GM21529 (cell line): ENCODE results near the gene ROR2.

Experiments used
- ATAC-seq: cut with Tn5 transposase; IDR thresholded peaks from one replicate; pipeline ENCODE4 v1.9.1; 2021; ENCODE audit not compliant: unreplicated experiment

ROR2 gene

DNA sequence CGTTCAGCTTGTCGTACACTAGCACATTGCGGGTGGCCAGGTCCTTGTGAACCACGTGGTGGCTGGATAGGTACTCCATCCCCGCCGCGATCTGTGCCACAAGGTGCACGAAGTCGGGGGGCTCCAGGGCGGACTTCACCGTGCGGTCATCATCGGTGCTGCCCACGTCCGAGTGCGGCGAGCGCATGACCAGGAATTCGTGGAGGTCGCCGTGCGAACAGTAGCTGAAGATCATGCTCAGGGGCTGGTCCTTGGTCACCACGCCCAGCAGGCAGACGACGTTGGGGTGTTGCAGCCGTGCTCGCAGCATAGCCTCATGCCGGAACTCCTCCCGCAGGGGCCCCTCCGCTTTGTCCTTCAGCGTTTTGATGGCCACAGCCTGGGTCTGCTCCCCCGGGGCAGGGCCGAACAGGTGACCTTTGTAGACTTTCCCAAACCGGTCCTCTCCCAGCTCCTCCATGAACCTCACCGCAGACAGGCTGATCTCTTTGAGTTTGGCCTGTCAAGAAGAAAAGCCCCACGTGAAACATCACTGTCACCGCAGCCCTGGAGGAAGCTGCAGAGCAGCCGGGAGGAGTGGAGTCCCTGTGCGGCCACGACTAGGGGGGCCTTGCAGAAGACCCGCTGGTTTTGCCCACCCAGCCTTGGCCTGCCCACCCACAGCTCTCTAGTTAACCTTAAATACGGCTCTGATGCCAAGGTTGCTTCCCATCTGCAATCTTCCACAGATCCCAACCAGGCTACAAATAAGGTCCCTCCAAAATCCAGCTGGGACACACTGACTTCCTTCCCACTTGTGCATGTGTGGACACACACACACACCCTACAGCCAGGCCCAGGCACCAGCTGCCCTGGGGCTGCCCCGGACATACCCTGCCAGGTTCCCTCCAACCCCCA lies 225.2 kb downstream of the ROR2 start:
- ATAC-seq = no peak

DNA sequence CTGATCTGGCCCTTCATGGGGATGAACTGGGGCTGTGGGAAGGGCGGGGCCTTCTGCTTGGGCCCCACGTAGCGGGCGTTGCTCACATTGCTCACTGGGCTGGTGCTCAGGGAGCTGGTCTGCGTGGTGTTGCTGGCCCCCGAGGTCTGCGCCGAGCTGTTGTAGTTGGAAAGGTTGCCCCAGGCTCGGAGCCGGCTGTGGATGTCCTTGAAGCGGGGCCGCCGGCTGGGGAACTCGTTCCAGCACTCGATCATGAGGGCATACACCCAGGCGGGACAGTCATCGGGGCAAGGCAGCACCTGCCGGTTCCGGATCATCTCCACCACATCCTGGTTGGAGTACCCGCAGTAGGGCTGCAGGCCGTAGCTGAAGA lies 226.0 kb downstream of the ROR2 start:
- ATAC-seq = no peak

DNA sequence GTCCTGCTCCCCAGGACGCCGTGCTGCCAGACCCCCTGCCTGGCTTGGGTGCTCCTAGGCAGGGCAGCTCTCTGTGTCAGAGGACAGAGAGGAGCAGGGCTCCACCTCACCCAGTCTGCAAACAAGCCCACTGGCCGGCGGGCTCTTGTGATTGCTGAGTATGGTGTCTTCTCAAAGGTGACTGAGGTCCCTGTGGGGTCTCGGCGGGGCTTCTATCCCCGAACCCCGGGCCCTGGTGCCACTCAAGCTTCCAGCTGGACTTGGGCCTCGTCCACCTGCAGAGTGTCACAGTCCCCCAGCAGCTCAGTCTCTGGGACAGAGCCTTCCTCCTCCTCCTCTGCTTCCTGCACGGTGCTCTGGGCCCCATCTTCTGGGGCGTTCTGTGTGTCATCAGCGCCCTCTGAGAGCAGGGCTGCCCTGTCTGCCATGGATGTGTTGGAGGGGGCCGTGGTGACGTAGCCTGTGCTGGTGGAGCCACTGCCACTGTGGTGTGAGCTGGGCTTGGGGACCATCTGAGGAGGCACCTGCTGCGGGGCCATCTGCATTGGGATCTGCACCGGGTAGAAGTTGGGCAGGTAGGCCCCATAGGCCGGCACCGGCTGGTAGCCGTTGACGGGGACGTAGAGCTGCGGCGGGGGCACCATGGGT lies 226.5 kb downstream of the ROR2 start:
- ATAC-seq = no peak

DNA sequence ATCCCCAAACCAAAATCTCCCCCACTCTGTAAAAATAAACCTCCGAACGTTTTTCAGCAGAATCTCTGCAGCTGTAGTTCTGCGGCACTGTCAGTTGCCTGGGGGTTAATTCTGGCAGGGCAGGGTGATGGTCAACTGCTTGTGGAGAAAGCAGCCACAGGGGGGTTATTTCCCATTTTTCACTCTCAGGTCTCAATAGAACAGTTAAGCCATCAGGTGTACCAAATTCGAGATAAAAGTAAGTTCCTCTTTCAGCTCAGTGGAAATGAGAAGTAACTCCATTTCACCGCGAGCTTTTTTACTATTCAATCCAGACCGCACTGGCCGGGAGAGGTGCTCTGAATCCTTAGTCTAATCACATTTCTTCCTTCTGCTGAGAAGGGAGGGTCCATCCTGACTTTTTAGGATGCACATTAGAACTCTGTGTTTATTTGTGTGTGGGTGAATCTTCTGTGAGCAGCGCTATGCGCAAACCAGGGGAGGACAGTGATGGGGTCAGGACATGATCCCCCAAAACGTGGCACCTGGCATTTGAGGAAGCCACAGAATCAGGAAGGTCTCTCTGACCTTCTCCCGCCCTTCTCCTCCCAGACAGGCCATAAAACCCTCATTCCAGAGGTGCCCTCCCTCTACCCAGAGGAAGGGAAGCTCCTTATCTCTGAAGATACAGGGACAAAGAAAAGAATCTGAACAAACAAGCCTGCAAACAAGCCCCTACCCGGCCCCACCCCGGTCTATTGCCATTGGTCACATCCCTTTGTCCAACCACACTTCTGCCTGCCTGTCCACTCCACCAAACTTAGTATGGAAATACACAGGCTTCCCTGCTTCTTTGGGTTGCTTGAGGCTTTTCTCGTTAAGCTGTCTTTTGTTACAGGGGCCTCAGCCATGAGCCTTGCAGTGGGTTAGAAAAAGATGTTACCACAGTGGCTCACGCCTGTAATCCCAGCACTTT lies 229.0 kb downstream of the ROR2 start:
- ATAC-seq = peak; percentile 76

DNA sequence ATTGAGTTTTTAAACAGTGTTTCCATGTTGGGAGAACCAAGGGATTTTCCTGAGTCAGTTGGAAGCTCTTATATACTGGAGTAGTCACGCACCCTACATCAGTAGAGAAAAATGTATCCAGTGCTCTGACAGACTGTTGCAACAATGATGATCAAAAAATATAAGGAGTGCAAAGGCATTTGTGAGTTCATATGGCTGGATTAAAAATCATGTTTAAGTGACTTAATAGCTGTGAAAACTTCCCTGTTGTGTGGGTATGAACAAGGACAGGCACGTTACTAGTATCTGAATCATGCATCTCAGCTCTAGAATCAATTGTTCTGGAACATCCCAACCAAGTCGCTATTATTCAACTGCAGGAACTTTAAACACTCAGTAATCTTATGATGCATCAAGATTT lies 229.7 kb downstream of the ROR2 start:
- ATAC-seq = no peak

DNA sequence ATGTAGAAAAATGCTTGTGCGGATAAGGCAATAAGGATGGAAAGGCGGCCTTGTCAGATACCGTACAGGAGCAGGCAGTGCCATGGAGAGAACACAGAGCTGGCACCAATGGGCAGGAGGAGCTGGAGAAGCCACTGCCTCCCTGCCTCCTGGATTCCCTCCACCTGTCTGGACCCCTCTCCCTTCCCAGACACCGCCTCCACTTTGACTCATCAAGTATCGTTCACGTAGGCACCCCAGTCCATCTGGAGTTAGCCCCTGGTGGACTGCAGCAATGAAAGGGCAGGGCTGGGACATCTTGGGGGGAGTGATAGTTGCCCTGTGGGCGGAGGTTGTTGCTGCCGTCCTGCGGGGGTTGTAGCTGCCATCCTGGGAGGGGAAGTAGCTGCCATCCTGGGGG lies 232.0 kb downstream of the ROR2 start:
- ATAC-seq = no peak

DNA sequence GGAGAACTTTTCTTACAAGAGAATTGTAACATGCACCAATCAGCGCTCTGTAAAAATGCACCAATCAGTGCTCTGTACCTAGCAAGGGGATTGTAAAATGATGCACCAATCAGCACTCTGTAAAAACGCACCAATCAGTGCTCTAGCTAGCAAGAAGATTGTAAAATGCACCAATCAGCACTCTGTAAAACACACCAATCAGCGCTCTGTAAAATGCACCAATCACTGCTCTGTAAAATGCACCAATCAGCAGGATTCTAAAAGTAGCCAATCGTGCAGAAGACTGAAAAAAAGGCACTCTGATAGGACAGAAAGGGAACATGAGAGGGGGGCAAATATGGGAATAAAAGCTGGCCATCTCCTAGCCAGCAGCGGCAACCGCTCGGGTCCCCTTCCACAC lies 233.2 kb downstream of the ROR2 start:
- no peak for ATAC-seq

DNA sequence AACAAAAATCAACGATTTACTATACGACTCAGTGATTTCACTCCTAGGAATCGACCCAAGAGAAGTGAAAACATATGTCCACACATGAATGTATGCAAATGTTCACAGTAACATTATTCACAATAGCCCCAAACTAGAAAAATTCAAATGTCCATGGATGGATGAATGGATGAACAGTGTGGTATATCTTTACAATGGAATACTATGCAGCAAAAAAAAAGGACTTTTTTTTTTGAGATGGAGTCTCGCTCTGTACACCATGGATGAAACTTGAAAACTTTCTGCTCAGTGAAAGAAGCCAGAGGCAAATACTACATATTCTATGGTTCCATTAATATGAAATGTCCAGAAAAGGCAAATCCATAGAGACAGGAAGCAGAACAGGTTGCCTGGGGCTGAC lies 233.8 kb downstream of the ROR2 start:
- no peak for ATAC-seq

DNA sequence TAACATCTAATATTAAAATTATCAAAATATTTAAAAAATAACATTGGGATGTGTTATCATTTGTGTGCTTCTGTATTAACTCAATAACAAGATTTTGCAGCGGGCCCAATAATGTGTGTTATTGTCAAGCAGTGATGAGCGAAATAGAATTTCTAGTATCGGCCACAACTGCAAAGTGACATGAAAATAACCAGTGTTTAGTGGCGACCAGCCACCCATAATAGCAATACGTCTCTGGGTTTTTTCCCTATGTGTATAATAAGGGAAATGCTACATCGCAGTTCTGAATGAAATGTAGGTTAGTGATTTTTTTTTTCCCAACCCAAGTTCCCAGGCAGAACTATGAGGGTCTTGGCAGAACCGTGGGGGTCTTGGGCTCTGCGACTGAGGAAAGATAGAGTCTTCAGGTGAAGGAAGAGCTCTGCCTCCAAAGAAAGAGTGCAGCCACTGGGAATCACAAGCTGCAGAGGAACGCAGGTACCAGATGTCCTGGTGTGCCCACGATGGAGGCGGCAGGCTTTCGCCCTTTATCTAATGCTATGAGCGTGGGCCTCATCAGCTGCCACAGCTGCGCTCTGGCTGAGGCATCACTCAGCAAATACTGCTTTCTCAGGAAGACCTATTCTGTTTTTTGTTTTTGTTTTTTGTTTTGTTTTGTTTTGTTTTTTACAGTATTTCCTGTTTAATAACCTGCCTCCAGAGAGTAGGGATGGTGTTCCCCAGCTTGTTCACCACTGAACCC lies 235.0 kb downstream of the ROR2 start:
- no peak for ATAC-seq

DNA sequence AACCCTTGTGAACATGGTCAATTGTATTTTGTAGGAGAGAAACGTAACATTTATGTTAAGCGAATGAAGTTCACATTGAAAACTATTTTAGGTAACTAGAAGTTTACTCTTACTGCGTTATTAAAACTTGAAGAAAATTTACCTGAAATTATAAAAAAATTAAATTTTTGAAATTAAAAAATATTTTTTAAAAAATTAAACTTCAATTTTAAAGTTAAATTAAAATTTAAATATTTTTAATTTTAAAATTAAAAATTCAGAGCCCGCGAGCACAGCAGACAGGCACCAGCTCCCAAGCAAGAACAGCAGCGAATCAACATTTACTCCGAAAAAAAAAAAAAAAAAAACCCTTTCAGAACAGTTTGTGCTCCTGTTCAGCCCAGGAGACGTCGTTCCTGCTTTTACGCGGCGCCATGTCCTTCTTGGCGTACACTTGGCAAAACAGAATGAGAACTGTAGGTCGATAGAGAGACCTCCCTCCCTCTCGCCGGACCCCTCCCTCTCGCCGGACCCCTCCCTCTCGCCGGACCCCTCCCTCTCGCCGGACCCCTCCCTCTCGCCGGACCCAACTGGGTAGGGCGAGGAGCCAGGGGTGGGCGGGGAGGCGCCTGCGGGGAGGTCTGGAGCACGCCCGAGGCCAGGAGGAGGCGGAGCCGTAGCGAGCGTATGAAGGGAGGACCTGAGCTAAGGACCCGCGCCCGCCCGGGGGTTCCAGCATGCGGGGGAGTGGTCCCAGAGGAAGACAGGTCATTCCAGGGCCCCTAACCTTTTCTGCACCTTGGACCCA lies 235.8 kb downstream of the ROR2 start:
- ATAC-seq = peak; percentile 37

DNA sequence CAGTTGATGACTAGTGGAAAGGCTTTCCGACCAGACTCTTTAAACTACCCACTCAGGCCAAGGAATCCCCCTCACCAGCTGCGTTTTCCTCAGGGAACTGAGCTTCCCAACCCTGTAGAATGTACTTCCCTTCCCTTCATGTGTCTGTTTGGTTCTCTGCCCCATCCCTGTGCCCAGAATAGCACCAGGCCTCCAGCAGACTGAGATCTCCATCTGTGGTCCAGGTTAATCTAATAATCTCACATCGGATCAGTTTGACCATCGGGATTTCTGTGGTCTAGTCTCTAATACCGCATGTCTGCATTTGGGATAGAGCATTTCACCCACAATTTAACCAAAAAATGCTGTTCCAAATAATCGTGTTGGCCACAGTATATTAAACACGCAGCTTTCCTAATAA lies 237.2 kb downstream of the ROR2 start:
- ATAC-seq = no peak

DNA sequence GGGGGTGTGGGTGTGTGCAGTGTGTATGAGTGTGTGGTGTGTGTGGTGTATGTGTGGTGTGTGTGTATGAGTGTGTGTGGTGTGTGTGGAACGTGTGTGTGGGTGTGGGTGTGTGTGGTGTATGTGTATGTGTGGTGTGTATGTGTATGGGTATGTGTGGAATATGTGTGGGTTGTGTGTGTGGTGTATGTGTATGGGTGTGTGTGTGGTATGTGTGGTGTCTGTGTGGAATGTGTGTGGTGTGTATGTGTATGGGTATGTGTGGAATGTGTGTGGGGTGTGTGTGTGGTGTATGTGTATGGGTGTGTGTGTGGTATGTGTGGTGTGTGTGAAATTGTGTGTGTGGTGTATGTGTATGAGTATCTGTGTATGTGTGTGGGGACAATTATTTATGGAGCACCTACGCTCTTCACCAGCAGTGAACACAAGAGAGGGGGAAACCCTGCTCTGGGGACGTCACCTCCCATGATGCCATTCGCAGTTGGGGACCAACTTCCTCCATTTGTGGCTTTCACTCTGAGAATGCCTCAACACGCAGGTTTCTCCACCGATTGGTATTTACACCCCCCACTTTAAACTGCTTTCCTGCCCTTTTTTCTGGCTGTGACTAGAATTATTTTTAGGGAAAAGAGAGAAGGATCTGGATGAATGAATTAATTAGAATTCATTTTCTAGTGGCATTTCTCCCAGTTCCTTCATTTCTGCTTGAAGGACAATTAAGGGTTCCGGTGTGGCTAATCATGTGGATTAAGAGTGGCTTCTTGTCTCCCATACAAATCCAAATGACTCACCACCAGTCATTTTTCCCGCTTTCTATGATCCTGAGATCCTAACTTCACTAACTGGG lies 238.1 kb downstream of the ROR2 start:
- ATAC-seq = peak; percentile 85

DNA sequence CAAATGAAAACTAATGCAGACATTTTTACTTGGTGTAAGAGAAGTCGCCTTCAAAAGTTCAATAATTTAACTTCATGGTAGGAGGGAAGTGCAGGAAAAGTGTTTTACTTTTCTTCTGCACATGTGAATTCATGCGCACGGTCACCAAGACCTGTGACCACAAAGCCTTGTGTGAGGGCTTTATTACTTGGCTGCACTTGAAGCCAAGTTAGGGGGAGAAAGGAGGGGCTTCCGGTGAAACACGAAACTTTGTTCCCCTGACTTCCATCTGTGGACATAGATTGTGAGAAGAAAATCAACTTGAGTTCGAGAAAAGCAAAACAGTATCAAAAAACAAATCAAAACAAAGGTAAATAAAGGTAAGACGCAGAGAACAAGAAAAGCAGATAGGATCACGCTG lies 239.9 kb downstream of the ROR2 start:
- ATAC-seq = no peak

DNA sequence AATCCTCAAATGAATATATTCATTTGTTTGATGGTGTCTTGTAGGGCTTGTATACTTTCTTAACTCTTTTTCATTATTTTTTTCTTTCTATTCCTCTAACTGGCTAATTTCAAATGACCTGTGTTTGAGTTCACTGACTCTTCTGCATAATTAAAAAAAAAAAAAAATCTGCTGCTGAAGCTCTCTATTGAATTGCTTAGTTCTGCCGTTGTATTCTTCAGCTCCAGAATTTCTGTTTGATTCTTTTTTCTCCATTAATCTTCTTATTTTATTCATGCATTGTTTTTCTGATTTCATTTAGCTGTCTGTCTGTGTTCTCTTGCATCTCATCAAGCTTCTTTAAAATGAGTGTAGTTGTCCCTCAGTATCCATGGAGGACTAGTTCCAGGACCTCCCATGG lies 244.6 kb downstream of the ROR2 start:
- no peak for ATAC-seq

DNA sequence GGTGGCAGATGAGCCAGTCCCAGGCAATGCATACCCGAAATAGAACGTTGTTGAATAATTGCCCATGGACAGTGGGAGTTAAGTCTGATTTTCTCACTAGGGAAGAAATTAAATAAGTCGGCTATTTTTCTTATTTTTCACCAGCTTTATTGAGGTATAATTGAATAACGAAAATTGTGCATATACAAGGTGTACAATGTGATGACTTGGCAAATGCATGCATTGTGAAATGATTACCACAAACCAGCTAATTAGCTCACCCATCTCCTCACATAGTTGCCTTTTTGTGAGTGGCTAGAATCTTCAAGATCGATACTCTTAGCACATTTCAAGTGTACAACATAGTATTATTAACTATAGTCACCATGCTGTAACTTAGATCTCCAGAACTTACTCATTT lies 249.6 kb downstream of the ROR2 start:
- ATAC-seq = no peak

DNA sequence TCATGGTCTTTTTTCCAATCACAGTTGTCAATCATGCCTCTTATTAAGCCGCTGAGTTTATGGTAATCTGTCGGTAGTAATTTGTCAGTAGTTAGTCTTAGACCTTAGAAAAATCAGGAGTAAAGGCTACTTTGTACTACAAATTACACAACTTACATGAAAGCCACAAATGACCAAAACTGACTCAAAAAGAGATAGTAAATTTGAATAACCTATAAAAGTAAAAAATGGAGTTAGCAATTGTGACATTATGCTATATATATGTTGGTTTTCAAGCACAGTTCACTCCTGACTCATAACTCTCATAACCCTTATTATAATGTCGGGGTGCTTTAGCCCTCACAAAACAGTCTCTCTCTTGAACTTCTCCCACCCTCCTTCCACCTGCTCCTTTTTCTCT lies 251.8 kb downstream of the ROR2 start:
- ATAC-seq = no peak

DNA sequence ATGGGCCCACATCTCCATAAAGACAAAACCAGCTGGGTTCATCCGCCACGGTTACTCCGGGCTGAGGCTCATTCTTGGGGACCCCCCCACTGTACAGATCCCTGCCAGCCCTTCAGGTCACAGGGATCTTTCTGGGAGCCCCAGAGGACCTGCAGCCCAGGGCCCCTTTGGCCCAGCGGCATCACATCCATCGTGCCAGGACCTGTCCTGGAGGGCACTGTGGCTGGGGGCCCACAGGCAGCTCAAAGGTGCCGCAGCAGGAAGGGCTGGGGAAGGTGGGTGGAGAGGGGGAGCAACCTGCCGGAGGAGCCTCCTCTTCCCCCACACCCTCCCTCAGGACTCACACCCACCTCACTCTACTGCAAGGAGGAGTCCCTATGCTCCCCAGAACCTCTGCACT lies 252.8 kb downstream of the ROR2 start:
- ATAC-seq = no peak

DNA sequence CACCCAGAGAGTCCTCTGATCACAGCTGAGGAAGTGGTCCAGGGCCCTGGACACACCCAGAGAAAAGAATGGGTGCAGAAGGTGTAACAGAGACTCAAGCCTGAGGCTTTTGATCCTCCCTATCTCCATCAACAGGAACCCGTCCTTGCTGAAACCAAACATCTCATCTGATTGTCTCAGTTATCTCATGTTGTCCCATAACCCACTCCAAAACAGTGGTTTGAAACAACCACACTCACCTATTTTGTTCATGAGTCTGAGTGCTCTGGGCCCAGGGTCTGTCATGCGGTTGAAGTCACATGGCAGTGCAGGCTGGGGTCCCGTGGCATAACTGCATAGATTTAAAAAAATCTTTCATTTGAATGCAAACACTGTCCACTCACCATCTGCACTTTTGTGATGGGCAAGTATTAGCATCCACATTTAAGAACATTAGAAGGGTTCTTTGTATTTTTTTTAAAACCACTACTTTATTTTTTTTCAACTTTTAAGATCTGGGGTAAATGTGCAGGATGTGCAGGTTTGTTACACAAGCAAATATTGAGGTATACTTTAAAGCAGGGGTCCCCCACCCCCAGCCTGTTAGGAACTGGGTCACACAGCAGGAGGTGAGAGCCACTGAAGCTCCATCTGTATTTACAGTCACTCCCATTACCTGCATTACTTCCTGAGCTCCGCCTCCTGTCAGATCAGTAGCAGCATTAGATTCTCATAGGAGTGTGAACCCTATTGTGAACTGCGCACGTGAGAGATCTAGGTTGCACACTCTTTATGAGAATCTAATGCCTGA lies 255.8 kb downstream of the ROR2 start:
- ATAC-seq = no peak
